Hepatocyte (in vitro differentiated cells): ENCODE results near the gene RICTOR. TPM values are rescaled to one million over a fixed set of nuclear protein-coding genes. Genes with fewer than 3 reads are reported as not detected.

Experiments
- DNase-seq: peaks from one replicate; pipeline ENCODE4 v3.0.0-alpha.2; 2016; ENCODE audit warnings: low spot score
- H2AFZ ChIP-seq: fragments of 200-600 bp; sonication (generic); 2 replicates; pipeline ENCODE4 v1.6.0; 2016; ENCODE audit warnings: antibody characterized with exemption, mild to moderate bottlenecking
- H3K27ac ChIP-seq: fragments of 200-600 bp; sonication (generic); 2 replicates; pipeline ENCODE4 v1.5.1; 2016; ENCODE audit warnings: mild to moderate bottlenecking
- H3K27me3 ChIP-seq: fragments of 200-600 bp; sonication (generic); 2 replicates; pipeline ENCODE4 v1.6.1; 2016
- H3K36me3 ChIP-seq: fragments of 200-600 bp; sonication (generic); replicated peaks from 2 replicates; pipeline ENCODE4 v1.5.1; 2016; ENCODE audit warnings: low read depth; ENCODE audit not compliant: insufficient read depth
- H3K4me1 ChIP-seq: fragments of 200-600 bp; sonication (generic); 2 replicates; pipeline ENCODE4 v1.5.1; 2016; ENCODE audit warnings: mild to moderate bottlenecking, moderate library complexity; ENCODE audit not compliant: insufficient read depth
- H3K4me2 ChIP-seq: fragments of 200-600 bp; sonication (generic); 2 replicates; pipeline ENCODE4 v1.6.0; 2016
- H3K4me3 ChIP-seq: fragments of 200-600 bp; sonication (generic); 2 replicates; pipeline ENCODE4 v1.5.1; 2016; ENCODE audit warnings: mild to moderate bottlenecking
- H3K79me2 ChIP-seq: fragments of 200-600 bp; sonication (generic); 2 replicates; pipeline ENCODE4 v1.6.0; 2017; ENCODE audit warnings: mild to moderate bottlenecking
- H3K9me2 ChIP-seq: fragments of 200-600 bp; sonication (generic); replicated peaks from 2 replicates; pipeline ENCODE4 v1.6.0; 2017; ENCODE audit warnings: mild to moderate bottlenecking; ENCODE audit not compliant: insufficient read depth
- H3K9me3 ChIP-seq: fragments of 200-600 bp; sonication (generic); 2 replicates; pipeline ENCODE4 v1.5.1; 2016; ENCODE audit warnings: low read depth, mild to moderate bottlenecking
- H4K20me1 ChIP-seq: fragments of 200-600 bp; sonication (generic); 2 replicates; pipeline ENCODE4 v1.6.0; 2016; ENCODE audit warnings: mild to moderate bottlenecking; ENCODE audit not compliant: insufficient read depth, poor library complexity, severe bottlenecking
- CTCF ChIP-seq: fragments of 200-600 bp; sonication (generic); IDR thresholded peaks from 2 replicates; pipeline ENCODE4 v1.5.1; 2016; ENCODE audit warnings: antibody characterized with exemption, mild to moderate bottlenecking; ENCODE audit not compliant: poor library complexity
- EZH2 ChIP-seq: fragments of 200-600 bp; sonication (generic); IDR thresholded peaks from 2 replicates; pipeline ENCODE4 v1.6.1; 2016; ENCODE audit warnings: antibody characterized with exemption, mild to moderate bottlenecking, borderline replicate concordance
- EZH2phosphoT487 ChIP-seq: fragments of 200-600 bp; sonication (generic); IDR thresholded peaks from one replicate; pipeline ENCODE4 v1.6.1; 2018; ENCODE audit warnings: antibody characterized with exemption, mild to moderate bottlenecking, low read depth, moderate library complexity; ENCODE audit not compliant: unreplicated experiment, severe bottlenecking
- WGBS: methylation state at CpG from one replicate; pipeline ENCODE4 v1.1.6; 2016; ENCODE audit warnings: low lambda C conversion rate; ENCODE audit errors: missing lambda C conversion rate; 5-methylcytosine and 5-hydroxymethylcytosine counted together
- polyA plus RNA-seq: library from polyadenylated mRNA; unstranded; fragments of >200 nt; fragmentation: Nextera tagmentation; extraction: Ambion mirVana; gene quantifications from 2 replicates; pipeline ENCODE4 v1.2.1, GENCODE V29; 2016
- total RNA-seq: library from RNA; depleted of rRNA; stranded (reverse); fragments of >200 nt; gene quantifications from 2 replicates; pipeline ENCODE4 v1.2.3, GENCODE V29; 2014

The RICTOR gene
- total and polyA plus RNA-seq, 2 experiments from 2014 or later: 8.5 to 29.1 TPM

GRCh38 chr5:39024884-39025283, 49.3 kb downstream of the RICTOR start:
- no peaks in the 10 kb centered on the region for H3K4me1 ChIP-seq
- DNase-seq: no peak
- H4K20me1 ChIP-seq: no peaks in the 10 kb centered on the region
- no peaks in the 10 kb centered on the region for H3K27me3 ChIP-seq
- no peak overlapping the region for H3K27ac ChIP-seq
- no peaks in the 10 kb centered on the region for H3K9me2 ChIP-seq
- H2AFZ ChIP-seq: no peak overlapping the region
- H3K79me2 ChIP-seq: peaks cover 79% of the 10 kb centered on the region
- TF ChIP-seq CTCF (no peak), EZH2phosphoT487 (no peak), EZH2 (no peak)
- peaks cover 5% of the 10 kb centered on the region for H3K9me3 ChIP-seq
- no peak overlapping the region for H3K4me3 ChIP-seq
- H3K4me2 ChIP-seq: no peak overlapping the region
- H3K36me3 ChIP-seq: no peaks in the 10 kb centered on the region

GRCh38 chr5:39024005-39024404, 50.2 kb downstream of the RICTOR start:
- Histone ChIP-seq H3K4me2 (no peak overlapping the region), H3K9me2 (no peaks in the 10 kb centered on the region), H3K4me1 (no peaks in the 10 kb centered on the region), H4K20me1 (no peaks in the 10 kb centered on the region), H3K9me3 (peaks cover 5% of the 10 kb centered on the region), H3K27me3 (no peaks in the 10 kb centered on the region), H3K79me2 (peaks cover 71% of the 10 kb centered on the region), H3K4me3 (no peak overlapping the region), H2AFZ (no peak overlapping the region), H3K27ac (no peak overlapping the region), H3K36me3 (no peaks in the 10 kb centered on the region)
- WGBS: 82% methylated on average over 7 of the region's 7 CpGs
- TF ChIP-seq EZH2: no peak
- no peak for TF ChIP-seq EZH2phosphoT487
- no peak for TF ChIP-seq CTCF
- no peak for DNase-seq

GRCh38 chr5:39023121-39023520, 51.1 kb downstream of the RICTOR start:
- Histone ChIP-seq H4K20me1 (no peaks in the 10 kb centered on the region), H3K9me3 (peaks cover 5% of the 10 kb centered on the region), H3K9me2 (no peaks in the 10 kb centered on the region), H3K79me2 (peaks cover 65% of the 10 kb centered on the region), H3K4me1 (no peaks in the 10 kb centered on the region), H3K36me3 (no peaks in the 10 kb centered on the region), H3K27me3 (no peaks in the 10 kb centered on the region), H3K4me2 (no peak overlapping the region), H3K4me3 (no peak overlapping the region), H2AFZ (no peak overlapping the region), H3K27ac (no peak overlapping the region)
- TF ChIP-seq EZH2 (no peak), CTCF (no peak), EZH2phosphoT487 (no peak)
- 87% methylated on average over 4 of the region's 4 CpGs for WGBS
- DNase-seq: no peak

- 91% methylated on average over 4 of the region's 4 CpGs for whole genome bisulfite sequencing
- TF ChIP-seq CTCF: no peak
- TF ChIP-seq EZH2: no peak
- TF ChIP-seq EZH2phosphoT487: no peak
- no peaks in the 10 kb centered on the region for H3K9me3 ChIP-seq
- no peaks in the 10 kb centered on the region for H3K27me3 ChIP-seq
- H3K4me2 ChIP-seq: no peak overlapping the region
- H3K9me2 ChIP-seq: no peaks in the 10 kb centered on the region
- no peaks in the 10 kb centered on the region for H3K4me1 ChIP-seq
- H2AFZ ChIP-seq: no peak overlapping the region
- peaks cover 57% of the 10 kb centered on the region for H3K79me2 ChIP-seq
- H3K4me3 ChIP-seq: no peak overlapping the region
- no peak overlapping the region for H3K27ac ChIP-seq
- H4K20me1 ChIP-seq: no peaks in the 10 kb centered on the region
- DNase-seq: no peak
- H3K36me3 ChIP-seq: no peaks in the 10 kb centered on the region
Observed at GRCh38 chr5:39022151-39022550, 52.0 kb downstream of the RICTOR start.
